ENCODE measurements around the gene FLYWCH1. TPM values are rescaled to one million over a fixed set of nuclear protein-coding genes. Genes with fewer than 3 reads are reported as not detected.

FLYWCH1 gene
- total and polyA plus RNA-seq, 9 of the 15 experiments (the other 6 are each of a cell fraction or from before 2014, with no cell fraction given): 0.18 to 33.6 (median 11.3) TPM

- TF ChIP-seq MGA (IDR thresholded peaks at IDR 0.05): no peak
- peak in 1 of 2 experiments; percentile 58; a peak in 1 of 4 replicates for TF ChIP-seq NONO (IDR thresholded peaks at IDR 0.05; ENCODE audit: low read depth in 2 of 2, low read length in 1 of 2)
- TF ChIP-seq TRIM24 (IDR thresholded peaks at IDR 0.05): no peak
- TF ChIP-seq MYBL2 (IDR thresholded peaks at IDR 0.05; ENCODE audit: low read depth): no peak
- no peak for TF ChIP-seq MYBL2 (CRISPR knock-in tag; IDR thresholded peaks at IDR 0.05; ENCODE audit: borderline replicate concordance)
- TF ChIP-seq EP400 (IDR thresholded peaks at IDR 0.05): peak; percentile 63
- no peak for TF ChIP-seq NR2C2 (CRISPR knock-in tag; IDR thresholded peaks at IDR 0.05)
- no peak for TF ChIP-seq NR2C2 (tag; IDR thresholded peaks at IDR 0.05)
- TF ChIP-seq ZNF644 (tag; IDR thresholded peaks at IDR 0.05; ENCODE audit: low read depth): no peak
- TF ChIP-seq, protein P1, sequence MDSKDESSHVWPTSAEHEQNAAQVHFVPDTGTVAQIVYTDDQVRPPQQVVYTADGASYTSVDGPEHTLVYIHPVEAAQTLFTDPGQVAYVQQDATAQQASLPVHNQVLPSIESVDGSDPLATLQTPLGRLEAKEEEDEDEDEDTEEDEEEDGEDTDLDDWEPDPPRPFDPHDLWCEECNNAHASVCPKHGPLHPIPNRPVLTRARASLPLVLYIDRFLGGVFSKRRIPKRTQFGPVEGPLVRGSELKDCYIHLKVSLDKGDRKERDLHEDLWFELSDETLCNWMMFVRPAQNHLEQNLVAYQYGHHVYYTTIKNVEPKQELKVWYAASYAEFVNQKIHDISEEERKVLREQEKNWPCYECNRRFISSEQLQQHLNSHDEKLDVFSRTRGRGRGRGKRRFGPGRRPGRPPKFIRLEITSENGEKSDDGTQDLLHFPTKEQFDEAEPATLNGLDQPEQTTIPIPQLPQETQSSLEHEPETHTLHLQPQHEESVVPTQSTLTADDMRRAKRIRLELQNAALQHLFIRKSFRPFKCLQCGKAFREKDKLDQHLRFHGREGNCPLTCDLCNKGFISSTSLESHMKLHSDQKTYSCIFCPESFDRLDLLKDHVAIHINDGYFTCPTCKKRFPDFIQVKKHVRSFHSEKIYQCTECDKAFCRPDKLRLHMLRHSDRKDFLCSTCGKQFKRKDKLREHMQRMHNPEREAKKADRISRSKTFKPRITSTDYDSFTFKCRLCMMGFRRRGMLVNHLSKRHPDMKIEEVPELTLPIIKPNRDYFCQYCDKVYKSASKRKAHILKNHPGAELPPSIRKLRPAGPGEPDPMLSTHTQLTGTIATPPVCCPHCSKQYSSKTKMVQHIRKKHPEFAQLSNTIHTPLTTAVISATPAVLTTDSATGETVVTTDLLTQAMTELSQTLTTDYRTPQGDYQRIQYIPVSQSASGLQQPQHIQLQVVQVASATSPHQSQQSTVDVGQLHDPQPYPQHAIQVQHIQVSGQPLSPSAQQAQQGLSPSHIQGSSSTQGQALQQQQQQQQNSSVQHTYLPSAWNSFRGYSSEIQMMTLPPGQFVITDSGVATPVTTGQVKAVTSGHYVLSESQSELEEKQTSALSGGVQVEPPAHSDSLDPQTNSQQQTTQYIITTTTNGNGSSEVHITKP (IDR thresholded peaks at IDR 0.05; ENCODE audit: partially characterized antibody): no peak
Measured at GRCh38 chr16:2980227-2981176, 68.8 kb downstream of the FLYWCH1 start, which contains the start of gene PKMYT1 (continued).

Measured in K562 (cell line).